ENCODE measurements around the gene PHIP.

PHIP gene

GRCh38 chr6:79119217-79119616, 41.2 kb upstream of the PHIP start (continued):
- TF ChIP-seq ZNF843 (tag by site-specific recombination; IDR thresholded peaks at IDR 0.05) (no peak), SCRT1 (tag by site-specific recombination; IDR thresholded peaks at IDR 0.05; ENCODE audit: borderline replicate concordance) (no peak), ZNF561 (tag by site-specific recombination; IDR thresholded peaks at IDR 0.05; ENCODE audit: borderline replicate concordance) (no peak), ZBTB11 (tag by site-specific recombination; conservative IDR thresholded peaks at IDR 0.05; ENCODE audit: low read depth) (no peak), ZNF132 (tag by site-specific recombination; IDR thresholded peaks at IDR 0.05; ENCODE audit: borderline replicate concordance) (no peak), BCL11B (tag by site-specific recombination; IDR thresholded peaks at IDR 0.05; ENCODE audit: low read depth) (no peak)
- TF ChIP-seq, protein P1, sequence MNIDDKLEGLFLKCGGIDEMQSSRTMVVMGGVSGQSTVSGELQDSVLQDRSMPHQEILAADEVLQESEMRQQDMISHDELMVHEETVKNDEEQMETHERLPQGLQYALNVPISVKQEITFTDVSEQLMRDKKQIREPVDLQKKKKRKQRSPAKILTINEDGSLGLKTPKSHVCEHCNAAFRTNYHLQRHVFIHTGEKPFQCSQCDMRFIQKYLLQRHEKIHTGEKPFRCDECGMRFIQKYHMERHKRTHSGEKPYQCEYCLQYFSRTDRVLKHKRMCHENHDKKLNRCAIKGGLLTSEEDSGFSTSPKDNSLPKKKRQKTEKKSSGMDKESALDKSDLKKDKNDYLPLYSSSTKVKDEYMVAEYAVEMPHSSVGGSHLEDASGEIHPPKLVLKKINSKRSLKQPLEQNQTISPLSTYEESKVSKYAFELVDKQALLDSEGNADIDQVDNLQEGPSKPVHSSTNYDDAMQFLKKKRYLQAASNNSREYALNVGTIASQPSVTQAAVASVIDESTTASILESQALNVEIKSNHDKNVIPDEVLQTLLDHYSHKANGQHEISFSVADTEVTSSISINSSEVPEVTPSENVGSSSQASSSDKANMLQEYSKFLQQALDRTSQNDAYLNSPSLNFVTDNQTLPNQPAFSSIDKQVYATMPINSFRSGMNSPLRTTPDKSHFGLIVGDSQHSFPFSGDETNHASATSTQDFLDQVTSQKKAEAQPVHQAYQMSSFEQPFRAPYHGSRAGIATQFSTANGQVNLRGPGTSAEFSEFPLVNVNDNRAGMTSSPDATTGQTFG (tag by site-specific recombination; IDR thresholded peaks at IDR 0.05; ENCODE audit: borderline replicate concordance), result no peak

GRCh38 chr6:79117752-79118151, 39.7 kb upstream of the PHIP start:
- Histone ChIP-seq H3K4me1 (ENCODE audit: control insufficient read depth, insufficient read depth, low read length) (0 out of 2 replicates have a peak, but pooled peaks cover 2% of the 10 kb centered on the region), H3K4me3 (ENCODE audit: low read depth, low read length) (no peak overlapping the region), H3K36me3 (ENCODE audit: control insufficient read depth in 2 of 2, insufficient read depth in 1 of 2, low read length in 2 of 2) (no peaks in the 10 kb centered on the region), H3K9me3 (ENCODE audit: control insufficient read depth, insufficient read depth, low read depth, low read length) (no peaks in the 10 kb centered on the region), H3K27ac (ENCODE audit: extremely low read depth, low read depth, low read length) (no peak overlapping the region)
- ChIA-PET POLR2A (interaction anchor here (0.6 kb wide), 1 partner anchor 9 kb away, joined by 4 read pairs; no protein-coding TSS in a partner anchor), CTCF (interaction anchor here (0.6 kb wide), 1 partner anchor 113 kb away, joined by 3 read pairs; no protein-coding TSS in a partner anchor)
- TF ChIP-seq ZNF777 (tag by site-specific recombination; IDR thresholded peaks at IDR 0.05; ENCODE audit: borderline replicate concordance) (no peak), ZBTB17 (tag by site-specific recombination; IDR thresholded peaks at IDR 0.05) (0 out of 2 replicates have a peak, but pooled peaks have one; percentile 25)
- TF ChIP-seq, protein P2, sequence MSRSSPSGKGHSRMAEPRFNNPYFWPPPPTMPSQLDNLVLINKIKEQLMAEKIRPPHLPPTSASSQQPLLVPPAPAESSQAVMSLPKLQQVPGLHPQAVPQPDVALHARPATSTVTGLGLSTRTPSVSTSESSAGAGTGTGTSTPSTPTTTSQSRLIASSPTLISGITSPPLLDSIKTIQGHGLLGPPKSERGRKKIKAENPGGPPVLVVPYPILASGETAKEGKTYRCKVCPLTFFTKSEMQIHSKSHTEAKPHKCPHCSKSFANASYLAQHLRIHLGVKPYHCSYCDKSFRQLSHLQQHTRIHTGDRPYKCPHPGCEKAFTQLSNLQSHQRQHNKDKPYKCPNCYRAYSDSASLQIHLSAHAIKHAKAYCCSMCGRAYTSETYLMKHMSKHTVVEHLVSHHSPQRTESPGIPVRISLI (tag by site-specific recombination; IDR thresholded peaks at IDR 0.05), result peak; percentile 15; the same call in 1 of the 2 replicates

DNA sequence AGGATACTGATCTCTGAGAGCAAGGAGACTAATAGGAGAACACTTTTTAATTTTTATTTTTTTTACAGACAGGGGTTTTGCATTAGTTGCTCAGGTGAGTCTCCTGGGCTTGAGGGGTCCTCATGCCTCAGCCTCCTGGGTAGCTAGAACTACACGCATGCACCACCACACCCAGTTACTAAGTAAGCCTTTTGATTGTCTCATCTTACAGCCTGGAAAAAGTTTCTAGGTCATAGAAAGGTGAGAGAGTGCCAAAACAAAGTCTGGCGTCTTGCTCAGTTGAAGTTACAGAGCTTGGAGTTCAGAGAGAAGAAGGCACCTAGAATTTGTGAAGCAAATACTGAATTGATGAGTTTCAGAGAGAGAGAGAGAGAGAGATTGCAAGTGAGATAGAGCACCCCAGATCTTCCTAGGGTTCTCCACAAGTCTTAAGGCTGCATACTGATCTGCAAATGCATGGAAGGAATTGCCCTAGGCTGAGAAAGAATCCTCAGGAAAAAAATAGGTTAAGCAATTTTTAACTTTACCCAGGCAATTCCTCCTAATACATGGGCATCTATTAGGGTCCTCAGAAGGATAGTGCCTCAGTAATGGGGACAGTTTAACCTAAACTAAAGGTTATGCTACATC, 37.6 kb upstream of the PHIP start:
- POLR2A ChIA-PET, result no interaction called here
- no peaks in the 10 kb centered on the region for H3K36me3 ChIP-seq (ENCODE audit: control insufficient read depth in 2 of 2, insufficient read depth in 1 of 2, low read length in 2 of 2)

More for the DNA sequence above, 37.6 kb upstream of the PHIP start:
- no peak overlapping the region for H3K4me3 ChIP-seq (ENCODE audit: low read depth, low read length)
- no peak overlapping the region for H3K27ac ChIP-seq (ENCODE audit: extremely low read depth, low read depth, low read length)
- 0 out of 2 replicates have a peak, but pooled peaks cover 2% of the 10 kb centered on the region for H3K4me1 ChIP-seq (ENCODE audit: control insufficient read depth, insufficient read depth, low read length)
- CTCF ChIA-PET, result interaction anchor here (0.7 kb wide), 2 partner anchors 96 to 921 kb away, joined by 3 to 4 read pairs; no protein-coding TSS in a partner anchor
- H3K9me3 ChIP-seq (ENCODE audit: control insufficient read depth, insufficient read depth, low read depth, low read length), result no peaks in the 10 kb centered on the region
- TF ChIP-seq GFI1B (tag by site-specific recombination; IDR thresholded peaks at IDR 0.05), result no peak
- no peak for TF ChIP-seq ZBTB8A (tag by site-specific recombination; IDR thresholded peaks at IDR 0.05)
- 0 out of 2 replicates have a peak, but pooled peaks have one; percentile 12 for TF ChIP-seq ZNF335 (tag by site-specific recombination; conservative IDR thresholded peaks at IDR 0.05)

Measured in HEK293 (cell line).